IMR-90 (cell line): ENCODE results near the gene SHB. TPM values are rescaled to one million over a fixed set of nuclear protein-coding genes. Genes with fewer than 3 reads are reported as not detected.

ENCODE experiments used
- ATAC-seq: fragments of 200-7000 bp; cut with Tn5 transposase; 2 replicates; pipeline ENCODE4 v1.9.1; 2020; ENCODE audit warnings: low read depth, mild to moderate bottlenecking, moderate library complexity
- BruUV-seq: library from RNA; stranded (reverse); fragments of 400-500 nt; replicated peaks from 2 replicates; lab custom pipeline; 2021; lab: Mats Ljungman, UMichigan
- CTCF ChIA-PET: fragments of 300-600 bp; formaldehyde crosslinking; extraction: SDS; loops from one replicate; lab custom pipeline; 2021; ENCODE audit warnings: antibody characterized with exemption; lab: Yijun Ruan, JAX
- POLR2A ChIA-PET: fragments of 300-600 bp; sonication (Branson Sonifier 250); formaldehyde crosslinking; loops from one replicate; lab custom pipeline; 2022; ENCODE audit warnings: antibody characterized with exemption; ENCODE audit not compliant: unreplicated experiment; lab: Charles Lee
- DNase-seq: peaks from one replicate; pipeline ENCODE4 v3.0.0; 2013
- H2AFZ ChIP-seq: replicated peaks from 2 replicates; pipeline ENCODE3; 2013; ENCODE audit warnings: low read length, mild to moderate bottlenecking; ENCODE audit not compliant: poor library complexity
- H2AK5ac ChIP-seq: 2 replicates; pipeline ENCODE4 v1.6.1; 2013; ENCODE audit warnings: low read depth, low read length, inconsistent platforms
- H2AK9ac ChIP-seq: replicated peaks from 2 replicates; pipeline ENCODE3; 2013; ENCODE audit warnings: mild to moderate bottlenecking, low read depth, low read length, moderate library complexity; ENCODE audit not compliant: poor library complexity
- H2BK120ac ChIP-seq: 2 replicates; pipeline ENCODE4 v1.6.1; 2013; ENCODE audit warnings: low read depth, low read length, inconsistent platforms
- H2BK15ac ChIP-seq: 3 replicates; pipeline ENCODE4 v1.6.1; 2013; ENCODE audit warnings: low read depth, low read length, inconsistent platforms
- H2BK20ac ChIP-seq: 2 replicates; pipeline ENCODE4 v1.6.1; 2013; ENCODE audit warnings: low read depth, mild to moderate bottlenecking, inconsistent platforms, low read length, moderate library complexity
- H2BK5ac ChIP-seq: 2 replicates; pipeline ENCODE4 v1.6.1; 2013; ENCODE audit warnings: mild to moderate bottlenecking, low read depth, low read length, inconsistent platforms; ENCODE audit not compliant: poor library complexity, severe bottlenecking
- H3K14ac ChIP-seq: replicated peaks from 2 replicates; pipeline ENCODE4 v1.6.1; 2013; ENCODE audit warnings: low read depth, low read length, inconsistent platforms
- H3K18ac ChIP-seq: 2 replicates; pipeline ENCODE4 v1.6.1; 2013; ENCODE audit warnings: low read depth, low read length, control low read depth
- H3K23ac ChIP-seq: 2 replicates; pipeline ENCODE4 v1.6.1; 2013; ENCODE audit warnings: low read depth, low read length, inconsistent platforms
- H3K27ac ChIP-seq: 2 replicates; pipeline ENCODE4 v1.5.1; 2013; ENCODE audit warnings: mild to moderate bottlenecking, control low read depth, low read length; ENCODE audit not compliant: insufficient read depth
- H3K27me3 ChIP-seq: 2 replicates; pipeline ENCODE4 v1.6.1; 2013; ENCODE audit warnings: low read length; ENCODE audit not compliant: control insufficient read depth, insufficient read depth
- H3K36me3 ChIP-seq: 2 replicates; pipeline ENCODE4 v1.6.1; 2013; ENCODE audit warnings: low read length, mixed read lengths; ENCODE audit not compliant: control insufficient read depth, insufficient read depth
- H3K4ac ChIP-seq: 2 replicates; pipeline ENCODE4 v1.6.1; 2013; ENCODE audit warnings: low read depth, low read length, inconsistent platforms
- H3K4me1 ChIP-seq: 2 replicates; pipeline ENCODE4 v1.6.1; 2013; ENCODE audit warnings: low read length, mixed read lengths; ENCODE audit not compliant: control insufficient read depth, insufficient read depth
- H3K4me2 ChIP-seq: 2 replicates; pipeline ENCODE4 v1.6.1; 2013; ENCODE audit warnings: low read depth, mild to moderate bottlenecking, control low read depth, low read length, moderate library complexity
- H3K4me3 ChIP-seq: 2 replicates; pipeline ENCODE4 v1.5.1; 2013; ENCODE audit warnings: low read depth, mild to moderate bottlenecking, control low read depth, low read length, moderate library complexity; ENCODE audit not compliant: insufficient read depth
- H3K56ac ChIP-seq: 2 replicates; pipeline ENCODE4 v1.6.1; 2013; ENCODE audit warnings: low read length, inconsistent platforms; ENCODE audit not compliant: insufficient read depth; ENCODE audit errors: extremely low read depth
- H3K79me1 ChIP-seq, 2 experiments: 2 replicates each; pipeline ENCODE4 v1.6.1; 2013; ENCODE audit warnings: low read length in 2 of 2, inconsistent platforms in 1 of 2, low read depth in 1 of 2
- H3K9ac ChIP-seq: 2 replicates; pipeline ENCODE4 v1.6.1; 2013; ENCODE audit warnings: low read depth, low read length, control low read depth
- H3K9me1 ChIP-seq: 2 replicates; pipeline ENCODE4 v1.6.1; 2013; ENCODE audit warnings: low read length, inconsistent platforms; ENCODE audit not compliant: insufficient read depth
- H3K9me3 ChIP-seq: 2 replicates; pipeline ENCODE4 v1.6.1; 2013; ENCODE audit warnings: low read length; ENCODE audit not compliant: control insufficient read depth, insufficient read depth
- H4K20me1 ChIP-seq: 2 replicates; pipeline ENCODE4 v1.6.1; 2013; ENCODE audit warnings: low read length, inconsistent platforms; ENCODE audit not compliant: insufficient read depth
- H4K5ac ChIP-seq: 2 replicates; pipeline ENCODE4 v1.6.1; 2013; ENCODE audit warnings: mild to moderate bottlenecking, low read depth, low read length, control low read depth
- H4K8ac ChIP-seq, 2 experiments: 2 replicates each; pipeline ENCODE4 v1.6.1; 2013; ENCODE audit warnings: low read depth in 2 of 2, low read length in 2 of 2, control low read depth in 1 of 2, inconsistent platforms in 1 of 2
- H4K91ac ChIP-seq: 2 replicates; pipeline ENCODE4 v1.6.1; 2013; ENCODE audit warnings: low read depth, low read length, inconsistent platforms; ENCODE audit not compliant: insufficient read depth
- BHLHE40 ChIP-seq: fragments of 150-350 bp; IDR thresholded peaks from 2 replicates; pipeline ENCODE4 v1.6.1; 2016; ENCODE audit warnings: mild to moderate bottlenecking, low read depth, low read length
- CTCF ChIP-seq: conservative IDR thresholded peaks from 2 replicates; pipeline ENCODE4 v1.5.1; 2012; ENCODE audit warnings: mild to moderate bottlenecking, low read depth, low read length, improper control_type of control experiment
- FOS ChIP-seq: fragments of 150-350 bp; IDR thresholded peaks from 2 replicates; pipeline ENCODE4 v1.6.1; 2016; ENCODE audit warnings: low read depth, low read length
- POLR2A ChIP-seq: IDR thresholded peaks from 2 replicates; pipeline ENCODE4 v1.6.1; 2012; ENCODE audit warnings: mild to moderate bottlenecking, low read depth, low read length
- RCOR1 ChIP-seq: IDR thresholded peaks from 2 replicates; pipeline ENCODE4 v1.6.1; 2012; ENCODE audit warnings: mild to moderate bottlenecking, low read length, improper control_type of control experiment; ENCODE audit not compliant: insufficient replicate concordance
- SMC3 ChIP-seq: fragments of 150-350 bp; IDR thresholded peaks from 2 replicates; pipeline ENCODE4 v1.6.1; 2016; ENCODE audit warnings: low read depth, mild to moderate bottlenecking, antibody characterized with exemption, low read length, moderate library complexity
- USF2 ChIP-seq: fragments of 150-350 bp; IDR thresholded peaks from 2 replicates; pipeline ENCODE4 v1.6.1; 2017; ENCODE audit warnings: mild to moderate bottlenecking, antibody characterized with exemption, low read length, low read depth
- WGBS, 2 experiments: methylation state at CpG; one replicate each; pipeline versions ENCODE4 v1.1.5 to v1.1.7; 2013; ENCODE audit warnings: missing lambda C conversion rate in 2 of 2; ENCODE audit not compliant: insufficient read length in 1 of 2; ENCODE audit errors: extremely low coverage in 2 of 2; 5-methylcytosine and 5-hydroxymethylcytosine counted together
- dilution Hi-C: fragments of 300-500 bp; cut with HindIII; formaldehyde crosslinking; loops from one replicate; pipeline ENCODE4 v1.14.3; 2018; ENCODE audit warnings: low sequenced_read_pairs; ENCODE audit not compliant: unreplicated experiment
- in situ Hi-C: fragments of 300-500 bp; cut with MboI; formaldehyde crosslinking; loops from 3 replicates; pipeline ENCODE4 v1.14.3; 2019; ENCODE audit warnings: low sequenced_read_pairs, inconsistent platforms, mixed read lengths
- intact Hi-C: fragments of 100-400 bp; cut with micrococcal nuclease; formaldehyde crosslinking; loops from 2 replicates; pipeline ENCODE4 v1.10.0; 2022
- polyA plus RNA-seq, 3 experiments: library from polyadenylated mRNA; depleted of rRNA; stranded (reverse); fragments of >200 nt; gene quantifications; 2 replicates each; pipeline ENCODE4 v1.2.3, GENCODE V29; 2012; ENCODE audit warnings: low replicate concordance in 1 of 3
- total RNA-seq: library from RNA; depleted of rRNA; stranded (reverse); fragments of >200 nt; gene quantifications from 2 replicates; pipeline ENCODE4 v1.2.3, GENCODE V29; 2012

Gene SHB
- total and polyA plus RNA-seq, 2 of the 4 experiments (the other 2 are of a cell fraction) = 6.1 to 20.4 TPM

- TF ChIP-seq CTCF = no peak
- TF ChIP-seq FOS = no peak
- TF ChIP-seq SMC3 = no peak
- TF ChIP-seq POLR2A = no peak
- TF ChIP-seq USF2 = no peak
- TF ChIP-seq RCOR1 = no peak
- TF ChIP-seq BHLHE40 = no peak
- Histone ChIP-seq H3K27me3 (no peaks in the 10 kb centered on the region), H3K27ac (no peak overlapping the region), H3K14ac (no peak overlapping the region; the same call in 1 of the 2 replicates), H3K9ac (no peak overlapping the region), H4K91ac (no peak overlapping the region), H3K9me1 (peaks cover 5% of the 10 kb centered on the region; the same call in 1 of the 2 replicates), H2BK20ac (peak overlapping the region; percentile 46; the same call in 1 of the 2 replicates), H2AK9ac (no peak overlapping the region), H3K4ac (no peak overlapping the region), H3K56ac (no peak overlapping the region), H3K18ac (peak overlapping the region; percentile 12; the same call in 1 of the 2 replicates), H2AK5ac (0 out of 2 replicates have a peak overlapping the region, but pooled peaks have one; percentile 25), H3K79me1 (0 out of 4 replicates have a peak, but pooled peaks cover 0 to 7% of the 10 kb centered on the region in 2 experiments), H3K4me1 (peaks cover 11% of the 10 kb centered on the region), H2AFZ (peak overlapping the region; percentile 2), H2BK5ac (no peak overlapping the region), H3K4me2 (no peak overlapping the region), H3K36me3 (no peaks in the 10 kb centered on the region), H2BK15ac (no peak overlapping the region), H3K9me3 (no peaks in the 10 kb centered on the region), H3K4me3 (no peak overlapping the region), H3K23ac (no peak overlapping the region), H2BK120ac (0 out of 2 replicates have a peak overlapping the region, but pooled peaks have one; percentile 18), H4K8ac (peak overlapping the region in 1 of 2 experiments; percentile 10; a peak in 1 of 4 replicates), H4K20me1 (no peaks in the 10 kb centered on the region), H4K5ac (no peak overlapping the region)
- BruUV-seq = no TSS peak
- WGBS, 2 experiments = no CpG with 5 or more reads among the region's 5 CpGs
- dilution Hi-C loops = no loop called here
- no peak for DNase-seq
- in situ Hi-C loops = loop anchor here (10.0 kb wide), 1 partner anchor 282 kb away; no protein-coding TSS in a partner anchor
- ChIA-PET POLR2A (no interaction called here), CTCF (interaction anchor here (0.7 kb wide), 1 partner anchor 380 kb away, joined by 3 read pairs; no protein-coding TSS in a partner anchor)
- ATAC-seq = no peak
- intact Hi-C loops = no loop called here
These were observed 13.6 kb upstream of the SHB start for GRCh38 chr9:38082446-38083287.
